Measurements from ENCODE around the gene KIF21B.

Gene KIF21B

GRCh38 chr1:200934676-200935245, 88.8 kb downstream of the KIF21B start:
- no peak for TF ChIP-seq TAF1 (IDR thresholded peaks at IDR 0.05; ENCODE audit: borderline replicate concordance, insufficient read depth, low read length)
- no peak for TF ChIP-seq POLR2AphosphoS5 (IDR thresholded peaks at IDR 0.05; ENCODE audit: low read depth, low read length)
- TF ChIP-seq, protein P1, sequence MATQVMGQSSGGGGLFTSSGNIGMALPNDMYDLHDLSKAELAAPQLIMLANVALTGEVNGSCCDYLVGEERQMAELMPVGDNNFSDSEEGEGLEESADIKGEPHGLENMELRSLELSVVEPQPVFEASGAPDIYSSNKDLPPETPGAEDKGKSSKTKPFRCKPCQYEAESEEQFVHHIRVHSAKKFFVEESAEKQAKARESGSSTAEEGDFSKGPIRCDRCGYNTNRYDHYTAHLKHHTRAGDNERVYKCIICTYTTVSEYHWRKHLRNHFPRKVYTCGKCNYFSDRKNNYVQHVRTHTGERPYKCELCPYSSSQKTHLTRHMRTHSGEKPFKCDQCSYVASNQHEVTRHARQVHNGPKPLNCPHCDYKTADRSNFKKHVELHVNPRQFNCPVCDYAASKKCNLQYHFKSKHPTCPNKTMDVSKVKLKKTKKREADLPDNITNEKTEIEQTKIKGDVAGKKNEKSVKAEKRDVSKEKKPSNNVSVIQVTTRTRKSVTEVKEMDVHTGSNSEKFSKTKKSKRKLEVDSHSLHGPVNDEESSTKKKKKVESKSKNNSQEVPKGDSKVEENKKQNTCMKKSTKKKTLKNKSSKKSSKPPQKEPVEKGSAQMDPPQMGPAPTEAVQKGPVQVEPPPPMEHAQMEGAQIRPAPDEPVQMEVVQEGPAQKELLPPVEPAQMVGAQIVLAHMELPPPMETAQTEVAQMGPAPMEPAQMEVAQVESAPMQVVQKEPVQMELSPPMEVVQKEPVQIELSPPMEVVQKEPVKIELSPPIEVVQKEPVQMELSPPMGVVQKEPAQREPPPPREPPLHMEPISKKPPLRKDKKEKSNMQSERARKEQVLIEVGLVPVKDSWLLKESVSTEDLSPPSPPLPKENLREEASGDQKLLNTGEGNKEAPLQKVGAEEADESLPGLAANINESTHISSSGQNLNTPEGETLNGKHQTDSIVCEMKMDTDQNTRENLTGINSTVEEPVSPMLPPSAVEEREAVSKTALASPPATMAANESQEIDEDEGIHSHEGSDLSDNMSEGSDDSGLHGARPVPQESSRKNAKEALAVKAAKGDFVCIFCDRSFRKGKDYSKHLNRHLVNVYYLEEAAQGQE (IDR thresholded peaks at IDR 0.05; ENCODE audit: insufficient read depth in 1 of 2, low read depth in 2 of 2, low read length in 2 of 2), result no peak
- no peak for TF ChIP-seq SIN3A (IDR thresholded peaks at IDR 0.05; ENCODE audit: borderline replicate concordance, insufficient read depth, low read length)
- no peak for TF ChIP-seq FOXP2 (optimal IDR thresholded peaks at IDR 0.05; ENCODE audit: borderline replicate concordance, extremely low read depth, extremely low read length, insufficient read depth)

- no peak for TF ChIP-seq TAF1 (IDR thresholded peaks at IDR 0.05; ENCODE audit: borderline replicate concordance, insufficient read depth, low read length)
- TF ChIP-seq POLR2AphosphoS5 (IDR thresholded peaks at IDR 0.05; ENCODE audit: low read depth, low read length), result no peak
- TF ChIP-seq SIN3A (IDR thresholded peaks at IDR 0.05; ENCODE audit: borderline replicate concordance, insufficient read depth, low read length), result no peak
- TF ChIP-seq, protein P1 (IDR thresholded peaks at IDR 0.05; ENCODE audit: insufficient read depth in 1 of 2, low read depth in 2 of 2, low read length in 2 of 2), result no peak
- no peak for TF ChIP-seq FOXP2 (optimal IDR thresholded peaks at IDR 0.05; ENCODE audit: borderline replicate concordance, extremely low read depth, extremely low read length, insufficient read depth)
Measured at GRCh38 chr1:200931776-200932175, 91.7 kb downstream of the KIF21B start.

GRCh38 chr1:200929530-200930278, 93.8 kb downstream of the KIF21B start:
- no peak for TF ChIP-seq POLR2AphosphoS5 (IDR thresholded peaks at IDR 0.05; ENCODE audit: low read depth, low read length)
- no peak for TF ChIP-seq SIN3A (IDR thresholded peaks at IDR 0.05; ENCODE audit: borderline replicate concordance, insufficient read depth, low read length)
- TF ChIP-seq, protein P1 (IDR thresholded peaks at IDR 0.05; ENCODE audit: insufficient read depth in 1 of 2, low read depth in 2 of 2, low read length in 2 of 2), result no peak
- TF ChIP-seq FOXP2 (optimal IDR thresholded peaks at IDR 0.05; ENCODE audit: borderline replicate concordance, extremely low read depth, extremely low read length, insufficient read depth), result no peak
- no peak for TF ChIP-seq TAF1 (IDR thresholded peaks at IDR 0.05; ENCODE audit: borderline replicate concordance, insufficient read depth, low read length)

- TF ChIP-seq, protein P1 (IDR thresholded peaks at IDR 0.05; ENCODE audit: insufficient read depth in 1 of 2, low read depth in 2 of 2, low read length in 2 of 2), result no peak
Measured at GRCh38 chr1:200925831-200926230, 97.7 kb downstream of the KIF21B start.

Data from PFSK-1 (cell line).